HepG2 (cell line): ENCODE measurements around the gene CA10. TPM values are rescaled to one million over a fixed set of nuclear protein-coding genes. Genes with fewer than 3 reads are reported as not detected.

ENCODE experiments used
- AHR ChIP-seq: IDR thresholded peaks from 2 replicates; pipeline ENCODE4 v1.6.1; 2018; ENCODE audit warnings: missing genetic modification reagents, missing compliant biosample characterization
- ATRX ChIP-seq: sonication (generic); formaldehyde crosslinking; IDR thresholded peaks from 2 replicates; pipeline ENCODE4 v1.4.0; 2020; ENCODE audit warnings: missing genetic modification reagents, borderline replicate concordance
- CTCF ChIP-seq: sonication (generic); formaldehyde crosslinking; IDR thresholded peaks from 2 replicates; pipeline ENCODE4 v1.5.0; 2020; ENCODE audit warnings: mild to moderate bottlenecking, missing genetic modification reagents, moderate library complexity
- ELK4 ChIP-seq: sonication (generic); formaldehyde crosslinking; IDR thresholded peaks from 2 replicates; pipeline ENCODE4 v1.9.0; 2021; ENCODE audit warnings: missing genetic modification reagents, borderline replicate concordance
- HIC2 ChIP-seq: sonication (generic); formaldehyde crosslinking; IDR thresholded peaks from 2 replicates; pipeline ENCODE4 v1.9.0; 2022; ENCODE audit warnings: low read depth, missing genetic modification reagents
- KDM5B ChIP-seq: sonication (generic); formaldehyde crosslinking; IDR thresholded peaks from 2 replicates; pipeline ENCODE4 v1.4.0; 2020; ENCODE audit warnings: missing genetic modification reagents, mild to moderate bottlenecking, borderline replicate concordance
- MAFK ChIP-seq, 2 experiments: IDR thresholded peaks in 1 of 2; conservative IDR thresholded peaks in 1 of 2; 2 replicates each; pipeline ENCODE4 v1.6.1; 2011; ENCODE audit warnings: improper control_type of control experiment in 2 of 2, low read length in 2 of 2
- PAXIP1 ChIP-seq: sonication (generic); formaldehyde crosslinking; conservative IDR thresholded peaks from 2 replicates; pipeline ENCODE4 v1.4.0; 2020; ENCODE audit warnings: mild to moderate bottlenecking, missing genetic modification reagents, moderate library complexity
- REST ChIP-seq, 2 experiments: IDR thresholded peaks; 2 replicates each; pipeline ENCODE4 v1.6.1; 2011 to 2012; ENCODE audit warnings: low read length in 2 of 2, borderline replicate concordance in 1 of 2, low read depth in 1 of 2, mild to moderate bottlenecking in 1 of 2, moderate library complexity in 1 of 2
- ZMAT3 ChIP-seq: sonication (generic); formaldehyde crosslinking; conservative IDR thresholded peaks from 2 replicates; pipeline ENCODE4 v1.7.0; 2021; ENCODE audit warnings: missing genetic modification reagents
- ZNF704 ChIP-seq: sonication (generic); formaldehyde crosslinking; IDR thresholded peaks from 2 replicates; pipeline ENCODE4 v1.8.1; 2023; ENCODE audit warnings: mild to moderate bottlenecking, inconsistent platforms, moderate library complexity, missing genetic modification reagents, borderline replicate concordance
- ZNF773 ChIP-seq: sonication (generic); formaldehyde crosslinking; IDR thresholded peaks from 2 replicates; pipeline ENCODE4 v1.4.0; 2020; ENCODE audit warnings: missing genetic modification reagents, borderline replicate concordance
- ZSCAN12 ChIP-seq: sonication (generic); formaldehyde crosslinking; IDR thresholded peaks from 2 replicates; pipeline ENCODE4 v1.9.0; 2021; ENCODE audit warnings: mild to moderate bottlenecking, missing genetic modification reagents
- ZSCAN9 ChIP-seq: IDR thresholded peaks from 2 replicates; pipeline ENCODE4 v1.6.1; 2016; ENCODE audit warnings: borderline replicate concordance
- polyA plus RNA-seq, 8 experiments: library from polyadenylated mRNA; depleted of rRNA in 3 of 8; stranded (reverse) in 7 of 8; unstranded in 1 of 8; fragments of >200 nt; fragmentation: Illumina TruSeq in 4 of 8; extraction: Trizol in 4 of 8; gene quantifications; 2 replicates each; pipeline versions ENCODE4 v1.2.1 to v1.2.3, GENCODE V29; 2011 to 2016; ENCODE audit warnings: low read depth in 4 of 8, missing spikeins in 1 of 8, mixed read lengths in 1 of 8; ENCODE audit not compliant: insufficient read depth in 1 of 8
- total RNA-seq, 5 experiments: library from RNA; depleted of rRNA; stranded (reverse); fragments of >200 nt; fragmentation: Illumina TruSeq; extraction: Trizol; gene quantifications; 2 replicates each; pipeline ENCODE4 v1.2.3, GENCODE V29; 2016; ENCODE audit warnings: low read depth in 1 of 5

Gene CA10
- total and polyA plus RNA-seq, 2 of the 13 experiments (the other 11 are each of a cell fraction or from before 2014, with no cell fraction given), result not detected

GRCh38 chr17:51748749-51749604 lies 409.5 kb downstream of the CA10 start (continued):
- no peak for TF ChIP-seq HIC2 (CRISPR knock-in tag)
- no peak for TF ChIP-seq PAXIP1 (CRISPR knock-in tag)
- no peak for TF ChIP-seq CTCF (CRISPR knock-in tag)
- no peak for TF ChIP-seq ZSCAN12 (CRISPR knock-in tag)
- TF ChIP-seq ZSCAN9 (CRISPR knock-in tag), result no peak
- no peak for TF ChIP-seq KDM5B (CRISPR knock-in tag)
- no peak for TF ChIP-seq REST (IDR thresholded peaks at IDR 0.05; ENCODE audit: borderline replicate concordance in 1 of 2, low read depth in 1 of 2, low read length in 2 of 2)
- no peak for TF ChIP-seq ELK4
- no peak for TF ChIP-seq ZNF704 (CRISPR knock-in tag)
- no peak for TF ChIP-seq ATRX
- TF ChIP-seq ZMAT3 (CRISPR knock-in tag), result no peak
- TF ChIP-seq MAFK (conservative IDR thresholded peaks at IDR 0.05 in 1 of 2, IDR thresholded peaks at IDR 0.05 in 1 of 2; ENCODE audit: low read length in 2 of 2), result no peak
- TF ChIP-seq ZNF773, result no peak
- no peak for TF ChIP-seq AHR (CRISPR knock-in tag)
- TF ChIP-seq, all 625 proteins: peak for 0
